ENCODE measurements around the gene HOXB3.
"Not testable (repeated sequence)": the region's sequence is repeated elsewhere in the genome, so short reads cannot be mapped to it uniquely, and the experiment has no call there.

HOXB3 gene

GRCh38 chr17:48541577-48542113, 48.4 kb downstream of the HOXB3 start:
- Histone ChIP-seq H3K36me3 (ENCODE audit: control insufficient read depth, insufficient read depth, low read length) (no peaks in the 10 kb centered on the region), H3K9me3 (ENCODE audit: control insufficient read depth, low read length) (no peaks in the 10 kb centered on the region), H3K4me1 (ENCODE audit: control insufficient read depth, insufficient read depth, low read length) (peaks cover 4% of the 10 kb centered on the region), H3K4me3 (ENCODE audit: low read length) (peak overlapping the region; percentile 17), H3K9ac (ENCODE audit: low read length) (peak overlapping the region; percentile 69), H3K27me3 (ENCODE audit: control insufficient read depth, insufficient read depth, low read length) (peaks cover 65% of the 10 kb centered on the region)

GRCh38 chr17:48541036-48541576, 48.9 kb downstream of the HOXB3 start:
- Histone ChIP-seq H3K36me3 (ENCODE audit: control insufficient read depth, insufficient read depth, low read length) (no peaks in the 10 kb centered on the region), H3K9ac (ENCODE audit: low read length) (peak overlapping the region; percentile 44), H3K4me1 (ENCODE audit: control insufficient read depth, insufficient read depth, low read length) (peaks cover 4% of the 10 kb centered on the region), H3K4me3 (ENCODE audit: low read length) (peak overlapping the region; percentile 17), H3K27me3 (ENCODE audit: control insufficient read depth, insufficient read depth, low read length) (peaks cover 59% of the 10 kb centered on the region), H3K9me3 (ENCODE audit: control insufficient read depth, low read length) (no peaks in the 10 kb centered on the region)

- no peaks in the 10 kb centered on the region for H3K36me3 ChIP-seq (ENCODE audit: control insufficient read depth, insufficient read depth, low read length)
- no peak overlapping the region for H3K9ac ChIP-seq (ENCODE audit: low read length)
- H3K4me3 ChIP-seq (ENCODE audit: low read length): no peak overlapping the region
- H3K4me1 ChIP-seq (ENCODE audit: control insufficient read depth, insufficient read depth, low read length): peaks cover 3% of the 10 kb centered on the region
- peaks cover 53% of the 10 kb centered on the region for H3K27me3 ChIP-seq (ENCODE audit: control insufficient read depth, insufficient read depth, low read length)
- no peaks in the 10 kb centered on the region for H3K9me3 ChIP-seq (ENCODE audit: control insufficient read depth, low read length)
Observed at GRCh38 chr17:48540213-48540612, 49.8 kb downstream of the HOXB3 start.

GRCh38 chr17:48539177-48539576, 50.9 kb downstream of the HOXB3 start:
- Histone ChIP-seq H3K9me3 (ENCODE audit: control insufficient read depth, low read length) (no peaks in the 10 kb centered on the region), H3K4me3 (ENCODE audit: low read length) (no peak overlapping the region), H3K36me3 (ENCODE audit: control insufficient read depth, insufficient read depth, low read length) (no peaks in the 10 kb centered on the region), H3K27me3 (ENCODE audit: control insufficient read depth, insufficient read depth, low read length) (peaks cover 42% of the 10 kb centered on the region), H3K4me1 (ENCODE audit: control insufficient read depth, insufficient read depth, low read length) (no peaks in the 10 kb centered on the region), H3K9ac (ENCODE audit: low read length) (no peak overlapping the region)

- H3K9ac ChIP-seq (ENCODE audit: low read length): no peak overlapping the region
- H3K4me3 ChIP-seq (ENCODE audit: low read length): no peak overlapping the region
- no peaks in the 10 kb centered on the region for H3K36me3 ChIP-seq (ENCODE audit: control insufficient read depth, insufficient read depth, low read length)
- no peaks in the 10 kb centered on the region for H3K4me1 ChIP-seq (ENCODE audit: control insufficient read depth, insufficient read depth, low read length)
- H3K27me3 ChIP-seq (ENCODE audit: control insufficient read depth, insufficient read depth, low read length): peaks cover 26% of the 10 kb centered on the region
- H3K9me3 ChIP-seq (ENCODE audit: control insufficient read depth, low read length): no peaks in the 10 kb centered on the region
Observed at GRCh38 chr17:48537316-48537715, 52.7 kb downstream of the HOXB3 start.

GRCh38 chr17:48535793-48536559, 54.1 kb downstream of the HOXB3 start:
- H3K36me3 ChIP-seq (ENCODE audit: control insufficient read depth, insufficient read depth, low read length); H3K9me3 ChIP-seq (ENCODE audit: control insufficient read depth, low read length); H3K4me1 ChIP-seq (ENCODE audit: control insufficient read depth, insufficient read depth, low read length); H3K4me3 ChIP-seq (ENCODE audit: low read length); H3K9ac ChIP-seq (ENCODE audit: low read length): not testable (repeated sequence)
- H3K27me3 ChIP-seq (ENCODE audit: control insufficient read depth, insufficient read depth, low read length): peaks cover 24% of the 10 kb centered on the region

GRCh38 chr17:48532261-48532660, 57.8 kb downstream of the HOXB3 start:
- H3K4me3 ChIP-seq (ENCODE audit: low read length): no peak overlapping the region
- H3K27me3 ChIP-seq (ENCODE audit: control insufficient read depth, insufficient read depth, low read length): peaks cover 34% of the 10 kb centered on the region
- no peak overlapping the region for H3K9ac ChIP-seq (ENCODE audit: low read length)
- H3K36me3 ChIP-seq (ENCODE audit: control insufficient read depth, insufficient read depth, low read length): no peaks in the 10 kb centered on the region
- H3K4me1 ChIP-seq (ENCODE audit: control insufficient read depth, insufficient read depth, low read length): no peaks in the 10 kb centered on the region
- no peaks in the 10 kb centered on the region for H3K9me3 ChIP-seq (ENCODE audit: control insufficient read depth, low read length)

GRCh38 chr17:48530887-48531272, 59.2 kb downstream of the HOXB3 start, which contains the start of gene HOXB1:
HOXB1 (minus strand) TSS chr17:48531011; CDS start chr17:48530904, 107 bp downstream.
- no peaks in the 10 kb centered on the region for H3K9me3 ChIP-seq (ENCODE audit: control insufficient read depth, low read length)
- H3K4me3 ChIP-seq (ENCODE audit: low read length): no peak within 1 kb of the TSS
- no peak within 1 kb of the TSS for H3K9ac ChIP-seq (ENCODE audit: low read length)
- H3K4me1 ChIP-seq (ENCODE audit: control insufficient read depth, insufficient read depth, low read length): no peaks in the 10 kb centered on the region
- H3K27me3 ChIP-seq (ENCODE audit: control insufficient read depth, insufficient read depth, low read length): peaks cover 47% of the 10 kb centered on the region
- H3K36me3 ChIP-seq (ENCODE audit: control insufficient read depth, insufficient read depth, low read length): no peaks in the 10 kb centered on the region

GRCh38 chr17:48530208-48530886, 59.7 kb downstream of the HOXB3 start:
- Histone ChIP-seq H3K27me3 (ENCODE audit: control insufficient read depth, insufficient read depth, low read length) (peaks cover 47% of the 10 kb centered on the region), H3K4me1 (ENCODE audit: control insufficient read depth, insufficient read depth, low read length) (no peaks in the 10 kb centered on the region), H3K36me3 (ENCODE audit: control insufficient read depth, insufficient read depth, low read length) (no peaks in the 10 kb centered on the region), H3K9me3 (ENCODE audit: control insufficient read depth, low read length) (no peaks in the 10 kb centered on the region), H3K9ac (ENCODE audit: low read length) (no peak overlapping the region), H3K4me3 (ENCODE audit: low read length) (no peak overlapping the region)

- Histone ChIP-seq H3K36me3 (ENCODE audit: control insufficient read depth, insufficient read depth, low read length) (no peaks in the 10 kb centered on the region), H3K4me1 (ENCODE audit: control insufficient read depth, insufficient read depth, low read length) (no peaks in the 10 kb centered on the region), H3K9me3 (ENCODE audit: control insufficient read depth, low read length) (no peaks in the 10 kb centered on the region), H3K27me3 (ENCODE audit: control insufficient read depth, insufficient read depth, low read length) (peaks cover 47% of the 10 kb centered on the region), H3K4me3 (ENCODE audit: low read length) (no peak overlapping the region), H3K9ac (ENCODE audit: low read length) (no peak overlapping the region)
Observed at GRCh38 chr17:48529683-48530009, 60.4 kb downstream of the HOXB3 start.

- H3K9me3 ChIP-seq (ENCODE audit: control insufficient read depth, low read length): no peaks in the 10 kb centered on the region
- H3K36me3 ChIP-seq (ENCODE audit: control insufficient read depth, insufficient read depth, low read length): no peaks in the 10 kb centered on the region
- no peak overlapping the region for H3K9ac ChIP-seq (ENCODE audit: low read length)
- H3K4me1 ChIP-seq (ENCODE audit: control insufficient read depth, insufficient read depth, low read length): no peaks in the 10 kb centered on the region
- no peak overlapping the region for H3K4me3 ChIP-seq (ENCODE audit: low read length)
- peaks cover 47% of the 10 kb centered on the region for H3K27me3 ChIP-seq (ENCODE audit: control insufficient read depth, insufficient read depth, low read length)
Observed at GRCh38 chr17:48528936-48529682, 60.9 kb downstream of the HOXB3 start.

Data from mucosa of stomach (tissue), 1 donor.